ENCODE measurements around the gene MSL3B.

MSL3B gene

DNA sequence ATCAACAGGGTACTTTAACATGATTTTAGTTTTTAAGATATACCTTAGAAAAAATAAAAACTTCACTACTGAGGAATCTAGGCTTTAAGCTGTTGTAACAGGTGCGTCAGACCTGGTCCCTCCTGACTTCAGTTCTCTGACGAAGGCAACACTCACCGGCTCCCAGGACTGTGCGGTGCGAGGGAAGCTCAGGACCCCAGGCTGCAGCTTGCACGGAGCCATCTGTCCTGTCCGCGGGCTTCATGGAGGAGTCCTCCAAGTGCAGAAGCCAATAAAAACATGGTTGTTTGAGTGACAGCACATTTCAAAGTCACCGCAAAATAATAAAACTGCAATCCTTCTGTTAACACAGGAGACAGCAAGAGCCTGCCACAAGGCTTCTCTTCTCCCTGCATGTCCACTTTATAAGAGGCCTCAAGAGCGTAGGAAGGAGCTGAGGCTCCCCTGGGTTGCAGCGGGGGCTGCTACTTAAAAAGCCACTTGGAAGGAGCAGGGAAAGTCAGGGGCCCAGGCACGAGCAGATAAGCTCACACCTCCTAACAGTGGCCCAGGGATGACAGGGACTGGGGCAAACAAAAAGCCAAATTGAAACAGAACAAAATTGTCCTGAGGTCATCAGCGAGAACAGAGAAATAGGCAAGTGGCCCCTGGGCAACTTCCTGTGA lies 18.4 kb downstream of the MSL3B start:
- H3K4me3 ChIP-seq (ENCODE audit: low read depth, low read length), result no peak overlapping the region
- no peak for DNase-seq (ENCODE audit: low read depth)
- TF ChIP-seq, protein P1, sequence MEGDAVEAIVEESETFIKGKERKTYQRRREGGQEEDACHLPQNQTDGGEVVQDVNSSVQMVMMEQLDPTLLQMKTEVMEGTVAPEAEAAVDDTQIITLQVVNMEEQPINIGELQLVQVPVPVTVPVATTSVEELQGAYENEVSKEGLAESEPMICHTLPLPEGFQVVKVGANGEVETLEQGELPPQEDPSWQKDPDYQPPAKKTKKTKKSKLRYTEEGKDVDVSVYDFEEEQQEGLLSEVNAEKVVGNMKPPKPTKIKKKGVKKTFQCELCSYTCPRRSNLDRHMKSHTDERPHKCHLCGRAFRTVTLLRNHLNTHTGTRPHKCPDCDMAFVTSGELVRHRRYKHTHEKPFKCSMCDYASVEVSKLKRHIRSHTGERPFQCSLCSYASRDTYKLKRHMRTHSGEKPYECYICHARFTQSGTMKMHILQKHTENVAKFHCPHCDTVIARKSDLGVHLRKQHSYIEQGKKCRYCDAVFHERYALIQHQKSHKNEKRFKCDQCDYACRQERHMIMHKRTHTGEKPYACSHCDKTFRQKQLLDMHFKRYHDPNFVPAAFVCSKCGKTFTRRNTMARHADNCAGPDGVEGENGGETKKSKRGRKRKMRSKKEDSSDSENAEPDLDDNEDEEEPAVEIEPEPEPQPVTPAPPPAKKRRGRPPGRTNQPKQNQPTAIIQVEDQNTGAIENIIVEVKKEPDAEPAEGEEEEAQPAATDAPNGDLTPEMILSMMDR (IDR thresholded peaks at IDR 0.05; ENCODE audit: insufficient read depth, low read depth, low read length, missing control alignments), result no peak

DNA sequence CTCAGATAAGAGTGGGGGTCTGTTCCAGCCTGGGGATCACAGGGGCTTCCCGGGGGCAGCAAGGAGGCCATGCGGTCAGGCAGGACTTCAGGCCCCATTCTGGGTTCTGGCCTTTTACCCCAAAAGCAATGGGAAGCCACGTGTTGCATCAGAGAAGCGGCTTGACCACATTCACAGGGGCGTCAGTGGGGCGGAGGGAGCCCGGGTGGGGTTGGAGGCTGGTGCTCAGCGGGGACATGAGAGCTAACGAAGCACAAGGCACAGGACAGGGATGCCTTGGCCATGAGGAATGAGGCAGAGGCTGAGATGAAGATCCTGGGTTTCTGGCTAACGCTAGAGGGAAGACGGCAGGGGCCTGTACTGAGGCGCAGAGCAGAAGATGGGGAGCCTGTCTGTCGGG lies 19.9 kb downstream of the MSL3B start:
- DNase-seq (ENCODE audit: low read depth), result no peak
- H3K4me3 ChIP-seq (ENCODE audit: low read depth, low read length), result no peak overlapping the region
- TF ChIP-seq, protein P1 (IDR thresholded peaks at IDR 0.05; ENCODE audit: insufficient read depth, low read depth, low read length, missing control alignments), result no peak

DNA sequence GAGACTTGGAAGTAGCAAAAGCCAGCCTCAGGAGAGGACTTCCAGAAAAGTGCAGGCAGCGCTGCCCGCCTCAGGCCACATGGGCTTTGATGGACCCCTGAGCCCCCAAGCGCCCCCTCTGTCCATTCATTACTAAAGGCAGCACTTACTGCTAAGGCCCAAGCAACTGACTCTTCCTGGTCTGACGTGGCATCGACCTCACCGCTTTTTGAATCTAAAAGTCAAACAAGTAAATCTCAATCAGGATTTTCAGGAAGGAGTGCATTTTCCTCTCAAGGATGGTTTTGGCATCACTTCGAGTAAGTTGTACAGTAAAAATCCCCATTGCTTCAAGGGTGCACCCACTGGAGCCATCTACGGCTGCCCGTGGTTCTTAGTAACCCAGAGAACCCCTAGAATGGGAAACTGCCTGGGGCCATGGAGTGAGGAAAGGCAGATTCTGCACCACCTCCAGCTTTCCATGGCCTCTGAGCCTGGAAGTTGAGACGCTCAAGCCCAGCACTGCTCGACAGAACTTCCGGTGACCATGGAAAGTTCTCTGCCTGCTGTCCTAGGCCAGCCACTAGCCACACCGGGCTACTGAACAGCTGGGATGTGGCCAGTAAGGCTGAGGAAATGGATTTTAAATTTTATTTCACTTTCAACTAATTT lies 20.8 kb downstream of the MSL3B start:
- TF ChIP-seq, protein P1 (IDR thresholded peaks at IDR 0.05; ENCODE audit: insufficient read depth, low read depth, low read length, missing control alignments), result no peak
- H3K4me3 ChIP-seq (ENCODE audit: low read depth, low read length), result no peak overlapping the region
- DNase-seq (ENCODE audit: low read depth), result no peak

DNA sequence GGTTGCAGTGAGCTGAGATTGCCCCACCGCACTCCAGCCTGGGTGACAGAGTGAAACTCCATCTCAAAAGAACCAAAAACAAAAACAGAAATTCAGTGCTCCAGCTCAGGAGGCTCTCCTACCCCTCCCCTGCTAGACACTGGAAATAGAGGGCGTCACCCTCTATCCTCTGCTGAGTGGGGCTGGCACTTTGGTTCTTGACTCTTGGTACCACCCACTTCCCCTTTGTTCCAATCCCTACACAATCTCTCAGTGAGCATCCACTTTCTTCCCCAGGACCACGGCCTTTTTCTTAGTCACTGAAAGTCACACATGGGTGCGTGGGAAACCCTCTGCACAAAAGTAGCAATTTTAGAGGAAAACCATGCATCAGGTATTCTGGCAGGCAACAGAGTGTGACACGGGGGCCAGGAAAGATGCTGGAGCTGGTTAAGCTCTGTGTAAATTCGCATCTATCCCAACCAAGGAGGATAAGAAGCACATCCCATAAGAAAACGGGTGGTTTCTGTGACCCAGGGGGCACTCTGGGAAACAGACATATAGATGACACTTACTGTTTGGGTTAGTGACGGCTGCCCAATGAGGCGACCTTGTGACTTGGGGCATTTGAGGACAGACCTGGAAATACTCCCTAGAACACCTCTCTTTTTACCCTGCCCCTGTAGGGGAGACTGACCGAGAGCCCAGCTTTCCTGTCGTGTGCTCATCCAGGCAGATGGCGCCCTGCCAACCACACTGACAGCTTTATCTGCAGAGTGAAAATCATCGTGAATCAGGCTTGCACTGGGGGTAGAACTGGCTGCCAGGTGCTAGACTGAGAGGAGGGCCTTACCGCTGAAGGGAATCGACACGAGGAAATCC lies 21.6 kb downstream of the MSL3B start:
- TF ChIP-seq, protein P1 (IDR thresholded peaks at IDR 0.05; ENCODE audit: insufficient read depth, low read depth, low read length, missing control alignments), result no peak
- no peak overlapping the region for H3K4me3 ChIP-seq (ENCODE audit: low read depth, low read length)
- DNase-seq (ENCODE audit: low read depth), result no peak

DNA sequence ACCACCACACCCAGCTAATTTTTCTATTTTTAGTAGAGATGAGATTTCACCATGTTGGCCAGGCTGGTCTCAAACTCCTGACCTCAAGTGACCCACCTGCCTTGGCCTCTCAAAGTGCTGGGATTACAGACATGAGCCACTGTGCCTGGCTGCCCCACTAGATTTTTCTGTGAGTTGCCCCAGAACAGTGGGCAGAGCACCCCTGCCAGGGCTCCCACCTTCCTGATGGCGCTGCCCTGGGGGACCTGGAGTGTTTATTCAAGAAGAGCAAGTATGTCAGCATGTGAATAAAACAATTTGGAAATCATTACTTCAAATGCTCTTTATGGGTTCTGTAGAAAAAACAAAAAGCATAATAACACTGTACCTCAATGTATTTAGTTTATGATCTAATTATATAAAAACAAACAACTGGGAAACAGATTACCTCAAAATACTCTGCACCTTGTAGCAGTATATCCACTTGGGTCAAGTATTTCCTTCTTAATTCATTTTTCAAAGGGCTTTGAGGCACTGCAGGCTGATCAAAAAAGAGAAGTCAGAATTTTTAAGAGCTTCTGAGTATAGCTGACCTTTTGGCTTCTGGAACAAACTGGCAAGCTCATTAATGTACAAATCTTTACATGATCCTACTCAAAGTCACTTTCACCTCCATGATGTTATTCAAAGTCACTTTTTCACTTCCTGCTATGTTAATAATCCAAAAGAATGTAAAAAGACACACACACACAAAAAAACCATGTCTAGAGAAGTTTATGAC lies 22.7 kb downstream of the MSL3B start:
- H3K4me3 ChIP-seq (ENCODE audit: low read depth, low read length), result no peak overlapping the region
- TF ChIP-seq, protein P1 (IDR thresholded peaks at IDR 0.05; ENCODE audit: insufficient read depth, low read depth, low read length, missing control alignments), result no peak
- DNase-seq (ENCODE audit: low read depth), result no peak

DNA sequence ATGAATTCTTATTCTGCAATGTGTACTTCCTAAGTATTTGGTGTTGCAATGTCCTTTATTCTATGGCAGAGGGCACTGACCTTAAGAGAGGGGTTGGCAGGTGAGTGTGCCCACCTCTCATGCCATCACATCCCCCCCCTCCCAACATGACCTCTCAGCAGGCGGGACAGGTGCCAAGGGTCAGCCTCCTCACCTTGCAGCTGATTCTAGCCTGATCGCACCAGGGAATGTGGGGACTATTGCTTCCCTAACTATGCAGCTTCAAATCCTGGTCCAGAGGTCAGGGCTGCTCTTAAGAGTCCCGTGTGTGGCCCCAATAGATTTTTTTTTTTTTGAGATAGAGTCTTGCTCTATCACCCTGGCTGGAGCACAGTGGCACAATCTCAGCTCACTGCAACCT lies 23.4 kb downstream of the MSL3B start:
- no peak for DNase-seq (ENCODE audit: low read depth)
- H3K4me3 ChIP-seq (ENCODE audit: low read depth, low read length), result no peak overlapping the region
- TF ChIP-seq, protein P1 (IDR thresholded peaks at IDR 0.05; ENCODE audit: insufficient read depth, low read depth, low read length, missing control alignments), result no peak
